Activated T-cell treated with anti-CD3 and anti-CD28 coated beads for 24 hours (primary cell): ENCODE results near the gene IL1RAPL2.

Source experiments
- DNase-seq: peaks from one replicate; pipeline ENCODE4 v3.0.0-alpha.2; 2020; ENCODE audit warnings: low read depth

IL1RAPL2 gene

DNA sequence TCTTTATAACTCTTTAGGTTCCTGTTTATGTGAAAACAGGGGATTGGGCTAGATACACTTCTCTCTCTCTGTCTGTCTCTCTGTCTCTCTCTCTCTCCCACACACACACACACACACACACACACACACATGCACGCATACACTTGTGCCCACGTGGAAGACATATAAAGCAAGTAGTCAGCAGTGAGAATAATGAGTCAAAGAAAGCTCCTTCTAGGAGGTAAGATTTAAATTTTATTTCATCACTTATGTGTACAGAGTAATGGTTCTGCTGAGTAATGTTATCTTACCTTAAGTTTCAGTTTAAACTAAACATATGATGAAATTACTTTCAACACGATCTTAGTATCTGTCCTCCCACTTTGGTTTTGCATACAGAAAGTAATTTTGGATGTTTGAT is 897.5 kb downstream of the IL1RAPL2 start:
- no peak for DNase-seq

DNA sequence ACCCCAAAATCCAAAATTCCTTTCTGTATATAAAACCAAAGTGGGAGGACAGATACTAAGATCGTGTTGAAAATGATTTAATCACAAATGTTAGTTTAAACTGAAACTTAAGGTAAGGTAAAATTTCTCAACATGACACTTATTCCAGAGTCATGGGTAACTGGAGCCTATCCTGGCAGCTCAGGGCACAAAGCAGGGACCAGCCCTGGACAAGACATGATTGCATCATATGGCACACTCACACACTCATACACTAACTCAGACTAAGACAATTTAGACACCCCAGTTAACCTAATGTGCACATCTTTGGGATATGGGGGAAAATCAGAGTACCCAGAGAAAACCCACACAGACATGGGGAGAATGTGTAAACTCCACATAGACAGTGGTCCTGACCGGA is 898.6 kb downstream of the IL1RAPL2 start:
- no peak for DNase-seq

DNA sequence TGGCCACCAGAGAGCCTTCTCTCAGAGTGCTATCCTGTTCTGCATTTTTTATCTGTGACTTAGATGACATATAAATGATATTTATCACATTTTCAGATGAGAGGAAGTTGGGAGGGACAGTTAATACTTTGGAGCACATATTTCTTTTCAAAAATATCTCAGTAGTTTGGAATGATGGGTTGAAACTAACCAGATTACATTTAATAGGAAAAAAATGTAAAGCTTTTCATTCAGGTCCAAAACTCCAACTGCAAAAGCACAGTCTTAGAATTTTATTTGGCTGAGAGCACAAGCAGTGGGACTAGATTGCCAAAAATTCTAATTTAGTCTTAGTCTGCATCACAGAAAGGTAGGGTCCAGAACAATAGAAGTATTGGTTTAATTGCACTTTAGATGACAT is 902.7 kb downstream of the IL1RAPL2 start:
- DNase-seq, result no peak

DNA sequence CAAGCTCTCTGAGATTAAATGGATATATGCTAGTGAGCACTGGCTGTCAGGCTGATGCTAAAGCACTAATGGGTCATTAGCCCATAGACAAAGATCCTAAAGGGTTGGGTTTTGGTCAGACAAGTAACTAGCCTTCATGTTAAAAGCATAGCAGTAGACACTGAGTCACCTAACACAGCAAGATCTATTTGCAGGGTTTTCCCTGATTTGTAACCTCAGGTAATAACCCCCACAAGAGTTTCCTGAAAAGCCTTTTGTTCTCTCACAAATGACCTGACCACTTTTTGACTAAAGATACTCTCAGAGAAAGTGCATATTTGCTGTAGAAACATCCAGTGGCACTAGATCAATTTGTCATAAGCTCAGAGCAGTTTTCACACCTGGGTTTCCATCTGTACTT is 905.6 kb downstream of the IL1RAPL2 start:
- no peak for DNase-seq

DNA sequence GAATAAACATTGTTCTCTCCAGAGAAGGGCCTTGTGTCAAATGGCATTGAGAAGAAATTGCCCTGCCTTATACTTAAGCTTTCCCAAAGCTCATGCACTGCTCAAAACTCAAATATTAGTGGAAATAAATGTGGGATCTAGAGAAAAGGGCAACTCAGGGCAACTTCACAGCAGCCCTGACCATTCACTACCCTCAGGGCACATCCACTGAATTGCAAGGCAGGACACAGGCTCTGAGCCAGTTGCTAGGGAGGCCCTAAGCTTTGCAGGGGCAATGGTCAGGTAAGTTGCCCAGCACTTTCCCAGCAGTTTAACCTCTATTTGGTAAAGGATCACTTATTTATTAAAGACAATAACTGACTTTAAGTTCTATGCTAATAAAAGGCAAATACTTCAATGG is 909.8 kb downstream of the IL1RAPL2 start:
- DNase-seq, result no peak

DNA sequence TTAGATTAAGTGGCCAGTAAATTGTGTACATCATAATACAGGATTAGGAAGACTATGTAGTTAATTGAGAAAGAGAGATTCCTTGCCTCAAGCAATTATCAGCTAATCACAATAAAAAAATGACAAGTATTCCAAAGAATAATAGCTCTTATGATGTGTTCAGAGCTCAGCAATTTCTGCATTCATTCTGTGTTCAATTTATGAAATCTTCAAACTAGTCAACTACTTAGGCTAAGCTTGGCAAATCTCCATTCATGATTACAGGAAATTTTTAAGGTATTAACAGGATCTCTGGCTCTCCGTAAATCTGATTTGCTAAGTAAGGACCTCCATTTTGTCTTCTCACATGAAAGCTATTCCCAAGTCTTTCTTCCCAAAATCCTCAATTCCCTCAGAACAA is 911.4 kb downstream of the IL1RAPL2 start:
- DNase-seq, result no peak

DNA sequence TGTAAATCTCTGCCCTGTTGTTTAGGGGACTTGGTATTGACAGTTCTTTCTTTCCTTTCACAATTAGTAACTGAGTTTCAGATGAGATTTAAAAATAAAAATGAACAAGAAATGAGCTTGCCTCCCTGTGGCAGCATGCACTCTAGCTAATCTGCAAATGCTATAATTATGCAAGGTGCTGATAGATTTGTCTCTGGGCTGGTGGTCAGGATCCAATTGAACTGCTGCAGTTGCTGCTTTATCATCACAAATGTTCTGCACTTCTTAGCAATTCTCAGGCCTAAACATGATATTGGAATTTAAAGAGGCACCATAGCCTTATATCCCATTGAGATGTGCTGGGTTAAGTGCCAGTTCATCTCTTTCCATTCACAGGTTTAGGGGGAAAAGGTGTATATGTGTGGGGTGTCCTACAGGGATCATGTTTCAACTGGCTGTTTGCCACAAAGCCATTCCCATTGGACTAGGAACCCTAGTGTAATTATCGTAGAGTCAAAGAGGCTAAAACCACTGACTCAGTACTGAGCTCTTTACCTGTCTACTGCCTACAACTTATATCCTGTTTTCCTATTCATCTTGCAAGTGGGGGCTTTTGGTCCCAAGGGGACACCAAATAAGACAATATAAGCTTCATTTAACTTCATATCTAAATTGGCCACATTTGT is 914.8 kb downstream of the IL1RAPL2 start:
- DNase-seq, result no peak

DNA sequence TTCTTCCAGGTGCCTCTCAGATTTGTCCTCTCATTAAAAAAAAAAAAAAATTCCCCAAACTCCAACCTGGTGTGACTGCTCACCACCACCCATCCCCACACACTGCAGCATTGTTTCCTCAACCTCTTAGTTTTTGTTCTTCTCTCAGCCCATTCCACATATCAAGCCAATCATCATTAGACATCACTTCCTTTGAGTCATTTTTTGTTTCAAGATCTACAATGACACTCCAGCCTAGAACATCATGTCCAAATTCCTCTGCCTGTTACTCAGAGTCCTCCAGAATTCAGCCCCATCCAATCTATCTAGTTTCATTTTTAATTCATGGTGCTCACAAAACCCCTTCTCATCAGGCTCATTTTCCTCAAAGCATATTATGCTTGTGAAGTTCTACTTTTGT is 917.0 kb downstream of the IL1RAPL2 start:
- DNase-seq, result no peak

DNA sequence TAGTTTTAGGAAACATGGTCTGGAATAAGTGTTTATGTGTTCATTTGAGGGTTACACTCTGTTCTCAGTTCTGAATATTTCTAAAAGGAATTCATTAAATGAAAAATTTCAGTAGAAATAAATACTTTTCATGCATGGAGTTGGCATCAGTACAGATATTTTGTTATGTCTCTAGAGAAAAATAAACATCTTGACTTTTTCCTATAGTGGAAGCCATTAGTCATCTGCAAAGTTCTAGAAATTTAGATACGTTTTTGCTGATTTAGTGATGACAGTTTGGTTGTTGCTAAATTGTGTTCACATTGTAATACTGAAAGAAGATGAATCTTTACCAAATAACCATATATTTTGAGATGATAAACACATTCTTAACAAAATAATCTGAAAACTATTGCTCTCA is 922.7 kb downstream of the IL1RAPL2 start:
- DNase-seq, result no peak

DNA sequence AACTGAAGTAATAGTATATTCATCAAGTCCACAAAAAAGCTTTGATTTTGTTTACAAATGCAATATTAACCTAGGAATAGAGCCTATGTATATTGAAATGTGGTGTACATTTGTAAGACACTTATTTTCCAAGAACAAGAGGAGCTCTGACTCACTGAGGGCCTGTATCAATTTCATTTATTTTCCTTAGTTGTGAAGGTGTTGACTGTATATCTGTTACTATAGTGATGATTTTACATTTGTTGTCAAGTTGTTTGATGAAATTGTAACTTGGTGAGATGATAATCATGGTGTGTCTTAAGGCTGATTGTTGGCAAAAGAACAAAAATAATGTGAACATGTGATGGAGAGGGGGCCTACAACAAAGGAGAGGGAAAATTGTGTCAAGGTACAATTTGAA is 929.4 kb downstream of the IL1RAPL2 start:
- DNase-seq, result no peak

DNA sequence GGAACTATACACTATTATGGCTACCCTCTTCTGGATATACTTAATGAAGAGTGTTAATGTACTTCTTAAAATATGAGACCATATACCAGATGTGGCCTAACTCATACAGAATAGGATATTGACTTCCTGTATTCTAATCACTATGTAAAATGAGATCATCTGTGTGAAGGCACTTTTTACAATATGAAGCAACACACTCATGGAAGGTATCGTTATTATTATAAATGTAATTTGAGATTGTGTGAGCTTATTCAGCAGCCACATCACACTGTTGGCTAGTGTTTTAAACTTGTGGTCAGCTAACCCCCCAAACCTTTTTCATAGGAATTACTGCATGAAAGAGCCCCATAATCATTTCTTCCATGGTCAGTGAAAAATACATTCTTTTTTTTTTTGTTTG is 936.3 kb downstream of the IL1RAPL2 start:
- no peak for DNase-seq

DNA sequence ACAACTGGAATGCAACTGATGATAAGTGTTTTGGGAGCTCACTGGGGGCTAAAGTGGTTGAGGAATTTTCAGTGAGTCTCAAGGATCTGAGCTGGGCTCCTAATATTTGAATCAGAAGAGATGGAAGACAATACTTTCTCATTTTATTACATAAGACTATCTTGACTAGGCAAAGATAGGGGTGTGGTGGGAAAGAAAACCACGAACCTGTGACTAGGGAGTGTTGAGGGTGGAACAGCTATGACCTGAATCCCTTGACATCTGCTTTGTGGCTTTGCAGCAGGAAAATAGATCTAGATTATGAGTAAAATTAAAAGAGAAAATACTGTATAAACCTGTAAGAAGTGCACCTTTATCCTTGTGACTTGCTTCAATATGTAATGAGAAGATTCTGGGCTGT is 949.6 kb downstream of the IL1RAPL2 start:
- DNase-seq, result no peak

DNA sequence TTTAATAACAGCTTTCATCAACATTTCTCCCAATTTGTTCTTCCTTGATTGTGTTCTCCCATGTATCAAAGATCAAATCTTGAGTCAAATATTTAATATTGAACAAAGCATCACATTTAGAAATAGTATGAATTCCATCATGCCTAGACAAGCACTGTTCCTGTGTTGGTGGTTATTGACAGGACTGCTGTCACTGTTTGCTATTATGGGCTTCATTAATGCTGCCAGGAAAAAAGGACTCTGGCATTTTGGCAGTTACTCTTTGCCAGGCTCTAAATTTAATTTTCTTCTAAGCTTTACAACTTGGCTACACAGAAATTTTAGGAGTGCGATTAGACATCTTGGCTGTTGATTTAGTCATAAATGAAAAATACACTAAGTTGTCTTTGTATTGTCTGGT is 960.4 kb downstream of the IL1RAPL2 start:
- no peak for DNase-seq

DNA sequence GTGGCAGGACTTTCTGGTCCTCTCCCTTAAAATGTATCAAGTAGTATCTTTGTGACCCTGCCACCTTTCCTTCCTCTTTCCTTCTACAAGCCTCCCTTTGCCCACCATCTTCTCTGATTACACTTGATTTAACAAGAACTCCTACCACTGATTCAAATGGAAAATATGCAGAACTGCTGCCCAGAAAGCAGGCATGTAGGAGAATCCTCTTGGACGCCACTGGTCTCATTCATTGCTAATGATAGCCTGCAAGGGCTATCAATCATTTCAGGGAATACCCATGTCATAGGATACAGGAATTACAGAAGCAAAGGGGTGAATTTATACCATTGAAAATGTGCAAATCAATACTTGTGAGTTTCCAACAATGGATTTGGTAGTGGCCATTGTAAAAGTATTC is 961.8 kb downstream of the IL1RAPL2 start:
- DNase-seq, result no peak

DNA sequence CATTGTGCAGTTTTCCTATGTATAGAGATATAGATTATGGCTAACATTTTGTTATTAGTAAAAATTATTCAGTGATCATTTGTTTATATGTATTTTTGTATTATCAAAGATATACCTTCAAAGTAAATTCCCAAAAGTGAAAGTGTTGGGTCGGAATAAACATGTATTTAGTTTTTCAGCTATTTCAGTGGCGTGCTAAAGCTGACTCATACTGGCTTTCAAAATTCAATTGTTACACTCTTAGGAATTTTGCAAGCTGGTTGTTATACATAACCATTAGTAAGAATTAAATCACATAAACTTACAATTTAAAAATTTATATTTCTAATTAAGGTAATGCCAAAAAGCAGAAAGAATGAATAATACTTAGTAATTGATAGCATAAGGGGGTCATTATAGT is 968.0 kb downstream of the IL1RAPL2 start:
- DNase-seq, result no peak

DNA sequence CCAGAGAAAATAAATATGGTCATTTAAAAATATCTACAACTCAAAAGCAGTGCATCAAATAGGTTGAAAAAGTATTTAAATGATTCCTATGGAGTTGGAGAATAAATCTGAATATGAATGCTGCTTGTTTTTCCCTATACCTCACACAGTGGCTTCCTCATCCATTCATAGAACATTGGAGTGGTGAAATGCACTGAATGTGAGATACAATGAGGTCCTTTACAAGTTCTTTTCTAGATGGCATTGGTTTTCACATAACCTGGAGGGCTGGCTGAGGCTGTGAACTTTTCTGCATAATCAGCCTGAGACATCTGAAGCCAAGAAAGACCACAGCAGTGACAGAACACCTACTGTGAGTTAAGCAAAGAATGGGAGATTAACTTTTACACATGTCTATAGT is 977.3 kb downstream of the IL1RAPL2 start:
- no peak for DNase-seq

DNA sequence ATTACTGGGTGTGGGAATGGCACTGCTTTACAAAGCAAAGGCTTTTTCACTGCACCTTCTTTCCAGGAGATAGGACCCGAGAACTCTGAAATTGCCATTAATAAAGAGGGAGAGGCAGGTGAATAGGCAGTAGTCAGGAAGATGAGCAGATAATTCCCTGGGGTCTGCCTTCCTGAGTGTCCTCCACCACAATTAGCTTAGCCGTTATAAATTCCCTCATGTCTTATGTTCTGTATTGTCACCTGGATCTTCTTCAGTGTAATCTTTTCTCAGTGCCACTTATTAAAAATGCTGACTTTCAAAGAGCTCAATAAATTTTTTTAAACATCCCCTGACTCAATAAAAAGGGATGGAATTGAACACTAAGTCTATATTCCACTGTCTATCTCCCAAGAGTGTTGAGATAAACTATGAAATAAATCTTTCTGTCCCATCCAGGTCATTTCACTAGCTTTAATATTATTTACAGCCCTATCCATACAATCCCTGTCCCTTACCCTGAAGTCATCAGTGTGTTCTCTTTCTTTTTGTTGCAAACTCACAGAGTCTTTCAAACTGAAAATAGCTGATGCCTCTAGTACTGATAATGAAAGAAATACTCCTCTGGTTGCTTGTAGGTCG is 984.2 kb downstream of the IL1RAPL2 start:
- no peak for DNase-seq

DNA sequence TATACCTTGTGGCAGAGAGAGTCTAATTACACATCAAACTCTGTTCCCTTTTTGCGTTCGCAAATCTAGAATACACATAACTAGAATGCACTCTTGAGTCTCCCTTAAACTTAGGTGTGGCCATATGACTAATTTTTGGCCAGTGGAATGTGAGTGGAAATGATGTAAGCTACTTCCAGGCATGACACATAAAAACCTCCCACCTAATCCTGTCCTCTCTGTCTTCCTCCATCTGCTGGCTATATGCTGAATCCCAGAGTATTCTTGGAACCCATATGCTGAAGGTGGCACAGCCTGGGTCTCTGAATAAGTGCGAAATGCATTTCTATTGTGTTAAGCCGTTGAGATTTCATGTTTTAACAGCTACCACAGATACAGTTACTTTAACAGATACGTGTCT is 986.4 kb downstream of the IL1RAPL2 start:
- DNase-seq, result no peak

DNA sequence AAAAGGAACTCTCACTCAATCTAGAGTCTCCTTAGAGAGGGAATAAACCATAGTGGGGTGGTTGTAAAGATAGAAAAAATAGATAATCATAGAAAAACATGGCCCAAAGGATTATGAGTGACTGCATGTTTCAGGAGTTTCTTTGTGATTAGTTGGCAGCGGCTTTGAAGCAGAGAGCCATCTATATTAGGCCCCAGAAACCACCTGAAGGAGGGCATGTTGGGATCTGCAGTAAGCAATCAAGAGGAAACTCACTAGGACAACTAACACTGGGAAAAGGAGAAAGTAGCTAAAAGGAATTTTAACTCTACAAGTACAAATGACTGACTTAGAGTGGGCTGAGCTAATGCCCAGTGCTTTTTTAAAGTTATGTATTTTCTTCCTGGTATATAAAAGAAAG is 987.1 kb downstream of the IL1RAPL2 start:
- no peak for DNase-seq

DNA sequence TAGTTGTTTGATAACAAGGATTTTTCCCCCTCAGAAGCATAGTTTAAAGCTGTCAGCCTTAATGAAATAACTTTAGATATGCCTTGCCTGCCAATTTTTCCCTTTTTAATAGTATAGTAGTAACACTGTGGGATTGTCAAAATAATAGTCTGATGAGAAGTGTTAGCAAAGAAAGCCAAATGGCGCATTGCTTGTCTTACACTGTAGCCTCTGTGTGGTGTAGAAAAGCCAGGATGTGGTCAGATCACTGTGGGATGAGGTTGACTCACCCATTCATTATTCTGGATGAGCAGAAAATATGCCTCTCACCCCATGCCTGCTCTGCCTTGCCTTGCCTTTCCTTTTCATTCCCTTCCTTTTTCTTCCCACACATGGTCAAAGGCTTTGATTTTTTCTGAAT is 998.5 kb downstream of the IL1RAPL2 start:
- DNase-seq, result no peak

DNA sequence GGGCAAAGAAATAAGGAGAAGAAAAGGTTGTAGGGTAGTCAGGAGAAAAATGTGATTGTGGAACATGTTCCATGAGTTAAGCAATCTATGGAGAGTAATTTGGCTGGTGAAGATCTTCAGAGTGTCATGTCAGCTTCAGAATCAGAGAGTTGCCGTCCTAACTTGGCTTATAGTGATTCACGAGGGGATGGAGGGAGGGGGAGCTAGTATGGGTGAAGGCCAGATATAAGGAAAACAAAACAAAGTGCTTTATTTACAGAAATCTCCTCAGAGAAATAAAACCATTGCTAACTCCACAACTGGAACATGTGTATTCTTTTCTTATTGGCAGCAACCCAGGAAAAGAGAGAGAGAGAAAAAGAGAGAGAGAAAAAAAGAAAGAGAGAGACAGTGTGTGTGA is 999.9 kb downstream of the IL1RAPL2 start:
- no peak for DNase-seq

DNA sequence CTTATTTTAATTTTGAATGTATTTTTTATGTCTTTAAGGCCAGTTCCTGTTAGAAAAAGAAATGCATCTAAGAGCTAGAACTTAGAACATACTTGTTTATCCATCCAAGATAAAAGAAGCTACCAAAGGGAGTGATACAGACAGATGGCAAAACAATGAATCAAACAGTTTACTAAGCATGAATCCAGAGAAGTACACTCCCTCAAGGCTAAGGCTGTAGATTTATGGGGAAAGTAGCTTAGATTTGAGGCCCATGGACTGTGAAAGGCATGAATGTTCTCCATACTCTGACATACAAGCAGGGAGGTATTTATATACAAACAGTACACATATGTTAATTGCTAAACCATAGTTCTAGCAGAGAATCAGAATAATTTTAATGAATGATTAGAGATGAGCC is 1001.1 kb downstream of the IL1RAPL2 start:
- no peak for DNase-seq

DNA sequence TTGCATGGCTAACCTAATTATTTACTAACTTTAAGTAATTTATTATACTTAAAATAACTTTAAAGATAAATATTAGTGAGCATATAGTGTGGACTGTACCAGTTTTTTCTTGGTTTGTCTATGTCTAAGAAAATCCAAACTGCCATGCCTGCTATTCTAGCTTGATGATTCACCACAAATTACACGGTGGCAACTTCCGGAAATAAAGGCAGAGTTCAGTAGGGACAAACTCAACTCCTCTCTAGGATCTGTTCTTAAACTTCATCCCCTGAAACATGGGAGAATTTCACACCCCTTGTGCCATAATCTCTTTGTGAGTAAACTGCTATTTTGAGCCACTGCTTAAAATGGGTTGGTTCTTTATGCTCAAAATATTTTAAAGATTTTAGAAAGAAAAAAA is 1042.7 kb downstream of the IL1RAPL2 start:
- no peak for DNase-seq

DNA sequence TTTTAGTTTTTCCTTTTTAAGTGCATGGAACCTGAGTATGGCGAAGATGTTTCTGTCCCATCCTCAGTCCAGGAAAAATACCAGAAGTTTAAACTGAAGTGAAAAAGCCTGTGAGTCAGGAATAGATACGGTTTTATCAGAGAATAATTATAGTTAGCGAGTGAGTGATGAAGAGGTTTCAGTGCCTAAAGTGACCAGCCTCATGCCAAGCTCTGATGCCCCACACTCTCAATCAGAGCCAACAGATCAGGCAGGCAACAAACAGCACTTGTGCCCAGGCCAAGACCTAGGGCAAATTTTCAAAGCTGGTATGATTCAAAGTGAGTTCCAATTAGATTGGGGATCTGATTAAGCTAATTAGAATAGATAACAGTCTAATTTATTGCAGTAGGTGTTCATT is 1043.5 kb downstream of the IL1RAPL2 start:
- no peak for DNase-seq
